HepG2 (cell line): ENCODE measurements around the gene SEMA4C. TPM values are rescaled to one million over a fixed set of nuclear protein-coding genes. Genes with fewer than 3 reads are reported as not detected.
A peak's percentile ranks its signal among the peaks of the same experiment; 100 is the strongest.

Experiments
- BATF2 ChIP-seq: sonication (generic); formaldehyde crosslinking; IDR thresholded peaks from 2 replicates; pipeline ENCODE4 v1.8.0; 2022; ENCODE audit warnings: mild to moderate bottlenecking, missing genetic modification reagents, moderate library complexity
- EZH2 ChIP-seq: conservative IDR thresholded peaks from 2 replicates; pipeline ENCODE4 v1.6.1; 2012; ENCODE audit warnings: mild to moderate bottlenecking, low read depth, low read length, moderate library complexity
- FLYWCH1 ChIP-seq: sonication (generic); formaldehyde crosslinking; IDR thresholded peaks from 2 replicates; pipeline ENCODE4 v1.8.1; 2023; ENCODE audit warnings: mild to moderate bottlenecking, missing genetic modification reagents
- HINFP ChIP-seq: sonication (generic); formaldehyde crosslinking; IDR thresholded peaks from 2 replicates; pipeline ENCODE4 v1.4.0; 2020; ENCODE audit warnings: low read depth, mild to moderate bottlenecking, missing genetic modification reagents
- HOXA3 ChIP-seq: sonication (generic); formaldehyde crosslinking; IDR thresholded peaks from 2 replicates; pipeline ENCODE4 v1.5.0; 2020; ENCODE audit warnings: missing genetic modification reagents
- KDM4B ChIP-seq: sonication (generic); formaldehyde crosslinking; IDR thresholded peaks from 2 replicates; pipeline ENCODE4 v1.4.0; 2020; ENCODE audit warnings: missing genetic modification reagents
- MAFF ChIP-seq: IDR thresholded peaks from 2 replicates; pipeline ENCODE4 v1.6.1; 2011; ENCODE audit warnings: low read depth, low read length, improper control_type of control experiment
- POLR2A ChIP-seq, 2 experiments: IDR thresholded peaks; 2 replicates each; pipeline ENCODE4 v1.6.1; 2011; ENCODE audit warnings: low read depth in 2 of 2, low read length in 2 of 2, mild to moderate bottlenecking in 1 of 2, moderate library complexity in 1 of 2; ENCODE audit not compliant: insufficient read depth in 1 of 2
- RCOR2 ChIP-seq: IDR thresholded peaks from 2 replicates; pipeline ENCODE4 v1.6.1; 2016; ENCODE audit warnings: missing biosample characterization, missing genetic modification reagents
- STAT5B ChIP-seq: sonication (generic); formaldehyde crosslinking; IDR thresholded peaks from 2 replicates; pipeline ENCODE4 v1.4.0; 2020; ENCODE audit warnings: missing genetic modification reagents
- SUZ12 ChIP-seq: fragments of 150-350 bp; IDR thresholded peaks from 2 replicates; pipeline ENCODE4 v1.6.1; 2014; ENCODE audit warnings: low read depth, low read length
- TMF1 ChIP-seq: sonication (generic); formaldehyde crosslinking; IDR thresholded peaks from 2 replicates; pipeline ENCODE4 v1.8.1; 2022; ENCODE audit warnings: low read depth, missing genetic modification reagents
- ZBTB37 ChIP-seq: sonication (generic); formaldehyde crosslinking; IDR thresholded peaks from 2 replicates; pipeline ENCODE4 v1.4.0; 2020; ENCODE audit warnings: mild to moderate bottlenecking, missing genetic modification reagents
- ZNF124 ChIP-seq: sonication (generic); formaldehyde crosslinking; IDR thresholded peaks from 2 replicates; pipeline ENCODE4 v1.4.0; 2020; ENCODE audit warnings: missing genetic modification reagents
- ZXDC ChIP-seq: sonication (generic); formaldehyde crosslinking; IDR thresholded peaks from 2 replicates; pipeline ENCODE4 v1.5.0; 2020; ENCODE audit warnings: mild to moderate bottlenecking, missing genetic modification reagents
- polyA plus RNA-seq, 8 experiments: library from polyadenylated mRNA; depleted of rRNA in 3 of 8; stranded (reverse) in 7 of 8; unstranded in 1 of 8; fragments of >200 nt; fragmentation: Illumina TruSeq in 4 of 8; extraction: Trizol in 4 of 8; gene quantifications; 2 replicates each; pipeline versions ENCODE4 v1.2.1 to v1.2.3, GENCODE V29; 2011 to 2016; ENCODE audit warnings: low read depth in 4 of 8, missing spikeins in 1 of 8, mixed read lengths in 1 of 8; ENCODE audit not compliant: insufficient read depth in 1 of 8
- total RNA-seq, 5 experiments: library from RNA; depleted of rRNA; stranded (reverse); fragments of >200 nt; fragmentation: Illumina TruSeq; extraction: Trizol; gene quantifications; 2 replicates each; pipeline ENCODE4 v1.2.3, GENCODE V29; 2016; ENCODE audit warnings: low read depth in 1 of 5
- TF ChIP-seq, protein P1 (sequence below): sonication (generic); formaldehyde crosslinking; IDR thresholded peaks from 2 replicates; pipeline ENCODE4 v1.4.0; 2020; ENCODE audit warnings: mild to moderate bottlenecking, missing genetic modification reagents
- TF ChIP-seq, protein P2 (sequence below): IDR thresholded peaks from 2 replicates; pipeline ENCODE4 v1.6.1; 2012; ENCODE audit warnings: low read length, improper control_type of control experiment

SEMA4C gene
- total and polyA plus RNA-seq, 2 of the 13 experiments (the other 11 are each of a cell fraction or from before 2014, with no cell fraction given), result 25.9 to 46.6 TPM

DNA sequence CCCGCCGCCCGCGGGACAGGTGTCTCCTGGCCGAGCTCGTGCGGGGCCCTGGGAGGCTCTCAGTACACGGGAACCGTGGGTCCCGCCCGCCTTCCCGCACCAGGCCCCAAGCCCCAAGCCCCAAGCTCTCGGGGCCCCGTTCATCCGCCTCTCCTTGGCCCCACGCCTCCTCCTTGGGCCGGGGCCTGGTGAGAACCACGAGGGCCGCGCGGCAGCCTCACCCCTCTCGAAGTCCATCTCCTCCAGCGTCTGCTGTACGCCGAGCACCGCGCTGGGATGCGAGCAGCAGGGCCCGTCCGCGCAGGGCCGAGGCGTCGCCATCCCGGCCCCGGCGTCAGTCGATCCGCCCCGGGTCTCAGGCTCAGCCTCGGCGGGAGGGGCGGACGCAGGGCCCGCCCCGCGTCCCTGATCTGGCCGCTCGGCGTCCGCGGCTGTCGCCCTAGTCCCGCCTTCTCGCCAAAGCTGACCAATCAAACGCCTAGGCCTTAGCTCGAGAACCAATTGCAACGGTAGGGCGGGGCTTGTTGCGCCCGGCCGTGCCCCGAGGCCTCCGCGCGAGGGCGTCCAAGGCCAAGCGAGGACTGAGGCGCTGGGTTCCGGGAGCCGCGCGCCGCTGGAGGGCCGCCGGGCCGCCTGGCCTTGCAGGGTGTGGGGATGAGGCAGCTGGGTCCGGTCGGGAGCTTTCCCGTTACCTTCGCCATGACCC, 12.1 kb downstream of the SEMA4C start, which contains the start of gene ANKRD39 (continued):
- TF ChIP-seq SUZ12 (no peak), STAT5B (no peak; the same call in 1 of the 2 replicates), RCOR2 (CRISPR knock-in tag) (no peak), ZBTB37 (CRISPR knock-in tag) (no peak), POLR2A (IDR thresholded peaks at IDR 0.05; ENCODE audit: insufficient read depth in 1 of 2, low read depth in 2 of 2, low read length in 2 of 2) (peak in 1 of 2 experiments; percentile 83; a peak in 2 of 4 replicates), HINFP (CRISPR knock-in tag) (peak; percentile 93), ZNF124 (CRISPR knock-in tag) (peak; percentile 87; the same call in 1 of the 2 replicates), HOXA3 (CRISPR knock-in tag) (peak; percentile 76), ZXDC (CRISPR knock-in tag) (peak; percentile 82; the same call in 1 of the 2 replicates), BATF2 (CRISPR knock-in tag) (no peak; the same call in 1 of the 2 replicates), FLYWCH1 (no peak), EZH2 (no peak), TMF1 (peak; percentile 81; the same call in 1 of the 2 replicates), MAFF (no peak), KDM4B (CRISPR knock-in tag) (no peak; the same call in 1 of the 2 replicates)
- TF ChIP-seq, protein P1, sequence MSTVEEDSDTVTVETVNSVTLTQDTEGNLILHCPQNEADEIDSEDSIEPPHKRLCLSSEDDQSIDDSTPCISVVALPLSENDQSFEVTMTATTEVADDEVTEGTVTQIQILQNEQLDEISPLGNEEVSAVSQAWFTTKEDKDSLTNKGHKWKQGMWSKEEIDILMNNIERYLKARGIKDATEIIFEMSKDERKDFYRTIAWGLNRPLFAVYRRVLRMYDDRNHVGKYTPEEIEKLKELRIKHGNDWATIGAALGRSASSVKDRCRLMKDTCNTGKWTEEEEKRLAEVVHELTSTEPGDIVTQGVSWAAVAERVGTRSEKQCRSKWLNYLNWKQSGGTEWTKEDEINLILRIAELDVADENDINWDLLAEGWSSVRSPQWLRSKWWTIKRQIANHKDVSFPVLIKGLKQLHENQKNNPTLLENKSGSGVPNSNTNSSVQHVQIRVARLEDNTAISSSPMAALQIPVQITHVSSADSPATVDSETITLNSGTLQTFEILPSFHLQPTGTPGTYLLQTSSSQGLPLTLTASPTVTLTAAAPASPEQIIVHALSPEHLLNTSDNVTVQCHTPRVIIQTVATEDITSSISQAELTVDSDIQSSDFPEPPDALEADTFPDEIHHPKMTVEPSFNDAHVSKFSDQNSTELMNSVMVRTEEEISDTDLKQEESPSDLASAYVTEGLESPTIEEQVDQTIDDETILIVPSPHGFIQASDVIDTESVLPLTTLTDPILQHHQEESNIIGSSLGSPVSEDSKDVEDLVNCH (CRISPR knock-in tag), result peak; percentile 79; the same call in 1 of the 2 replicates
- TF ChIP-seq, protein P2, sequence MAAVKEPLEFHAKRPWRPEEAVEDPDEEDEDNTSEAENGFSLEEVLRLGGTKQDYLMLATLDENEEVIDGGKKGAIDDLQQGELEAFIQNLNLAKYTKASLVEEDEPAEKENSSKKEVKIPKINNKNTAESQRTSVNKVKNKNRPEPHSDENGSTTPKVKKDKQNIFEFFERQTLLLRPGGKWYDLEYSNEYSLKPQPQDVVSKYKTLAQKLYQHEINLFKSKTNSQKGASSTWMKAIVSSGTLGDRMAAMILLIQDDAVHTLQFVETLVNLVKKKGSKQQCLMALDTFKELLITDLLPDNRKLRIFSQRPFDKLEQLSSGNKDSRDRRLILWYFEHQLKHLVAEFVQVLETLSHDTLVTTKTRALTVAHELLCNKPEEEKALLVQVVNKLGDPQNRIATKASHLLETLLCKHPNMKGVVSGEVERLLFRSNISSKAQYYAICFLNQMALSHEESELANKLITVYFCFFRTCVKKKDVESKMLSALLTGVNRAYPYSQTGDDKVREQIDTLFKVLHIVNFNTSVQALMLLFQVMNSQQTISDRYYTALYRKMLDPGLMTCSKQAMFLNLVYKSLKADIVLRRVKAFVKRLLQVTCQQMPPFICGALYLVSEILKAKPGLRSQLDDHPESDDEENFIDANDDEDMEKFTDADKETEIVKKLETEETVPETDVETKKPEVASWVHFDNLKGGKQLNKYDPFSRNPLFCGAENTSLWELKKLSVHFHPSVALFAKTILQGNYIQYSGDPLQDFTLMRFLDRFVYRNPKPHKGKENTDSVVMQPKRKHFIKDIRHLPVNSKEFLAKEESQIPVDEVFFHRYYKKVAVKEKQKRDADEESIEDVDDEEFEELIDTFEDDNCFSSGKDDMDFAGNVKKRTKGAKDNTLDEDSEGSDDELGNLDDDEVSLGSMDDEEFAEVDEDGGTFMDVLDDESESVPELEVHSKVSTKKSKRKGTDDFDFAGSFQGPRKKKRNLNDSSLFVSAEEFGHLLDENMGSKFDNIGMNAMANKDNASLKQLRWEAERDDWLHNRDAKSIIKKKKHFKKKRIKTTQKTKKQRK, result peak; percentile 52; the same call in 1 of the 2 replicates
